Testis (tissue), 3 donors: ENCODE data around the gene NUMBL. TPM values are rescaled to one million over a fixed set of nuclear protein-coding genes. Genes with fewer than 3 reads are reported as not detected.
A peak's percentile ranks its signal among the peaks of the same experiment; 100 is the strongest.
"Not testable (repeated sequence)": the region's sequence is repeated elsewhere in the genome, so short reads cannot be mapped to it uniquely, and the experiment has no call there.

ENCODE experiments used
- DNase-seq: peaks from one replicate; pipeline ENCODE4 v3.0.0-alpha.2; 2019
- H3K27ac ChIP-seq, 2 donors: fragments of 200-600 bp; sonication (generic); one replicate each; pipeline ENCODE4 v1.5.1; 2019
- H3K27me3 ChIP-seq: fragments of 200-600 bp; sonication (generic); one replicate; pipeline ENCODE4 v1.5.1; 2019
- H3K36me3 ChIP-seq: fragments of 200-600 bp; sonication (generic); one replicate; pipeline ENCODE4 v1.5.1; 2017; ENCODE audit warnings: low read depth; ENCODE audit errors: missing control alignments
- H3K4me1 ChIP-seq: fragments of 200-600 bp; sonication (generic); one replicate; pipeline ENCODE4 v1.5.1; 2019
- H3K4me3 ChIP-seq, 2 donors: fragments of 200-600 bp; sonication (generic); one replicate each; pipeline ENCODE4 v1.5.1; 2017 to 2019
- H3K9me3 ChIP-seq: fragments of 200-600 bp; sonication (generic); one replicate; pipeline ENCODE4 v1.5.1; 2017
- CTCF ChIP-seq, 3 experiments: fragments of 450-650 bp in 2 of 3; fragments of 200-600 bp in 1 of 3; sonication (generic) in 1 of 3; IDR thresholded peaks; one replicate each; pipeline ENCODE4 v1.5.1; 2016 to 2019; ENCODE audit warnings: antibody characterized with exemption in 3 of 3, mild to moderate bottlenecking in 2 of 3, moderate library complexity in 1 of 3
- POLR2A ChIP-seq: fragments of 450-650 bp; IDR thresholded peaks from one replicate; pipeline ENCODE4 v1.6.1; 2017; ENCODE audit warnings: antibody characterized with exemption, mild to moderate bottlenecking, moderate library complexity
- WGBS, 2 donors: methylation state at CpG; one replicate each; pipeline ENCODE4 v1.1.5; 2018; 5-methylcytosine and 5-hydroxymethylcytosine counted together
- intact Hi-C: fragments of 100-400 bp; cut with DNase I; formaldehyde crosslinking; loops from one replicate; pipeline ENCODE4 v1.15.1; 2023; ENCODE audit warnings: low total_unique reads
- polyA plus RNA-seq: library from polyadenylated mRNA; stranded (reverse); fragments of 350-450 nt; fragmentation: Illumina TruSeq; extraction: RNeasy Lipid Tissue Mini Kit (QIAGEN cat#74804); gene quantifications from one replicate; pipeline ENCODE4 v1.2.3, GENCODE V29; 2014; ENCODE audit warnings: low read depth, low replicate concordance; ENCODE audit not compliant: insufficient read depth
- total RNA-seq, 2 donors: library from RNA; depleted of rRNA; stranded (reverse); fragments of >200 nt; gene quantifications; one replicate each; pipeline ENCODE4 v1.2.3, GENCODE V29; 2016

NUMBL gene
- total and polyA plus RNA-seq, 3 donors from 2014 or later = 19.9 to 52.1 (median 42.7) TPM

GRCh38 chr19:40658031-40658430 lies 32.4 kb downstream of the NUMBL start:
- intact Hi-C loops = no loop called here
- no peak for TF ChIP-seq POLR2A
- TF ChIP-seq CTCF (IDR thresholded peaks at IDR 0.05) = no peak
- no peaks in the 10 kb centered on the region for H3K36me3 ChIP-seq
- H3K9me3 ChIP-seq = no peaks in the 10 kb centered on the region
- DNase-seq = no peak
- H3K4me3 ChIP-seq = no peak overlapping the region
- no peaks in the 10 kb centered on the region for H3K4me1 ChIP-seq
- no peak overlapping the region for H3K27ac ChIP-seq
- 94 to 97% methylated on average over 8 of the region's 8 CpGs for WGBS, 2 donors
- H3K27me3 ChIP-seq = no peaks in the 10 kb centered on the region

- DNase-seq, H3K36me3 ChIP-seq, intact Hi-C loops, H3K4me3 ChIP-seq, H3K9me3 ChIP-seq, H3K27ac ChIP-seq, H3K4me1 ChIP-seq, H3K27me3 ChIP-seq: not testable (repeated sequence)
- 87 to 90% methylated on average over 7 of the region's 7 CpGs for WGBS, 2 donors
Measured at GRCh38 chr19:40655684-40656083, 34.8 kb downstream of the NUMBL start.

- H3K27ac ChIP-seq, H3K4me3 ChIP-seq, DNase-seq, H3K27me3 ChIP-seq, H3K36me3 ChIP-seq, H3K9me3 ChIP-seq, intact Hi-C loops, H3K4me1 ChIP-seq: not testable (repeated sequence)
- WGBS, 2 donors = 82 to 91% methylated on average over 11 of the region's 11 CpGs
Measured at GRCh38 chr19:40652303-40652702, 38.1 kb downstream of the NUMBL start.

- intact Hi-C loops = no loop called here
- WGBS, 2 donors = 44 to 73% methylated on average over 8 of the region's 8 CpGs
- H3K27ac ChIP-seq = no peak overlapping the region
Measured at GRCh38 chr19:40650749-40651305, 39.6 kb downstream of the NUMBL start.

GRCh38 chr19:40649903-40650675 lies 40.4 kb downstream of the NUMBL start:
- H3K9me3 ChIP-seq, intact Hi-C loops, H3K27me3 ChIP-seq, H3K27ac ChIP-seq, H3K36me3 ChIP-seq: not testable (repeated sequence)
- Histone ChIP-seq H3K4me1 (peaks cover 20% of the 10 kb centered on the region), H3K4me3 (peak overlapping the region in 1 of 2 donors; percentile 13)
- peak; percentile 75 for DNase-seq
- 61 to 69% methylated on average over 9 of the region's 9 CpGs for WGBS, 2 donors

More at GRCh38 chr19:40650749-40651305, 39.6 kb downstream of the NUMBL start:
- no peaks in the 10 kb centered on the region for H3K27me3 ChIP-seq
- no peak for DNase-seq
- no peaks in the 10 kb centered on the region for H3K9me3 ChIP-seq
- no peak for TF ChIP-seq POLR2A
- peaks cover 14% of the 10 kb centered on the region for H3K4me1 ChIP-seq
- H3K4me3 ChIP-seq = peak overlapping the region in 1 of 2 donors; percentile 13
- no peaks in the 10 kb centered on the region for H3K36me3 ChIP-seq

GRCh38 chr19:40646743-40647254 lies 43.7 kb downstream of the NUMBL start:
- no peak for DNase-seq

GRCh38 chr19:40642757-40643305 lies 47.6 kb downstream of the NUMBL start:
- intact Hi-C loops = no loop called here
- Histone ChIP-seq H3K27ac (peak overlapping the region in 1 of 2 donors; percentile 71), H3K4me1 (peaks cover 31% of the 10 kb centered on the region), H3K9me3 (no peaks in the 10 kb centered on the region), H3K36me3 (no peaks in the 10 kb centered on the region), H3K4me3 (no peak overlapping the region), H3K27me3 (no peaks in the 10 kb centered on the region)
- no peak for TF ChIP-seq CTCF (IDR thresholded peaks at IDR 0.05)
- no peak for TF ChIP-seq POLR2A
- whole genome bisulfite sequencing, 2 donors = 73 to 75% methylated on average over 8 of the region's 8 CpGs
- no peak for DNase-seq

More at GRCh38 chr19:40646743-40647254, 43.7 kb downstream of the NUMBL start:
- no peaks in the 10 kb centered on the region for H3K27me3 ChIP-seq
- whole genome bisulfite sequencing, 2 donors = 57 to 68% methylated on average over 5 of the region's 5 CpGs
- TF ChIP-seq POLR2A = no peak
- H3K27ac ChIP-seq = peak overlapping the region in 1 of 2 donors; percentile 72
- no peaks in the 10 kb centered on the region for H3K36me3 ChIP-seq
- intact Hi-C loops = no loop called here
- no peaks in the 10 kb centered on the region for H3K9me3 ChIP-seq
- H3K4me3 ChIP-seq = no peak overlapping the region
- peaks cover 23% of the 10 kb centered on the region for H3K4me1 ChIP-seq
